Measurements from ENCODE around the gene CNTNAP2.

The CNTNAP2 gene

DNA sequence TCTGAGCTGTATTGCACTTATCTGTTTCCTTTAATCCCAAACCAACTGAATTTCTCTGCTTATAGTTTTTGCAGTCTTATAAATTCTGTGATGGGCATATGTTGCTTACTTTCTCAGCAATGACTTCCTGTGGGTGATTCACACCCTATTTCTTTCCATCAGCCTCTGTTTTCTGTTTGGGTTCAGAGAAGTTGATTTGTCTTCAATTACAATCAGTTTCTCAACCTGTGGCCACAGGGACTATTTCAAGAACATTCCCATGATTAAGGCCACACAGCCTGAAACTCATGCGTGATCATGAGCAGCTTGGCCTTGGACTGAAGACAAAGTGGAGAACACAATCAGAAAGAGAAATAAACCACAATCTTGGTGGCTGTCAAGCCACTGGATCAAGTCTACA lies 1299.4 kb downstream of the CNTNAP2 start:
- TF ChIP-seq, protein P1, sequence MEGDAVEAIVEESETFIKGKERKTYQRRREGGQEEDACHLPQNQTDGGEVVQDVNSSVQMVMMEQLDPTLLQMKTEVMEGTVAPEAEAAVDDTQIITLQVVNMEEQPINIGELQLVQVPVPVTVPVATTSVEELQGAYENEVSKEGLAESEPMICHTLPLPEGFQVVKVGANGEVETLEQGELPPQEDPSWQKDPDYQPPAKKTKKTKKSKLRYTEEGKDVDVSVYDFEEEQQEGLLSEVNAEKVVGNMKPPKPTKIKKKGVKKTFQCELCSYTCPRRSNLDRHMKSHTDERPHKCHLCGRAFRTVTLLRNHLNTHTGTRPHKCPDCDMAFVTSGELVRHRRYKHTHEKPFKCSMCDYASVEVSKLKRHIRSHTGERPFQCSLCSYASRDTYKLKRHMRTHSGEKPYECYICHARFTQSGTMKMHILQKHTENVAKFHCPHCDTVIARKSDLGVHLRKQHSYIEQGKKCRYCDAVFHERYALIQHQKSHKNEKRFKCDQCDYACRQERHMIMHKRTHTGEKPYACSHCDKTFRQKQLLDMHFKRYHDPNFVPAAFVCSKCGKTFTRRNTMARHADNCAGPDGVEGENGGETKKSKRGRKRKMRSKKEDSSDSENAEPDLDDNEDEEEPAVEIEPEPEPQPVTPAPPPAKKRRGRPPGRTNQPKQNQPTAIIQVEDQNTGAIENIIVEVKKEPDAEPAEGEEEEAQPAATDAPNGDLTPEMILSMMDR (IDR thresholded peaks at IDR 0.05; ENCODE audit: low read depth, low read length) = no peak
- no peaks in the 10 kb centered on the region for H3K9me3 ChIP-seq
- H3K27me3 ChIP-seq = no peaks in the 10 kb centered on the region
- H3K4me3 ChIP-seq (ENCODE audit: low read depth, low read length) = no peak overlapping the region
- H3K36me3 ChIP-seq = no peaks in the 10 kb centered on the region
- no peak for DNase-seq
- H3K4me1 ChIP-seq = no peaks in the 10 kb centered on the region

GRCh38 chr7:147418966-147419365 lies 1302.4 kb downstream of the CNTNAP2 start:
- H3K9me3 ChIP-seq = no peaks in the 10 kb centered on the region
- no peak for DNase-seq
- no peak overlapping the region for H3K4me3 ChIP-seq (ENCODE audit: low read depth, low read length)
- TF ChIP-seq, protein P1 (IDR thresholded peaks at IDR 0.05; ENCODE audit: low read depth, low read length) = no peak
- no peaks in the 10 kb centered on the region for H3K4me1 ChIP-seq
- H3K36me3 ChIP-seq = no peaks in the 10 kb centered on the region
- H3K27me3 ChIP-seq = no peaks in the 10 kb centered on the region

GRCh38 chr7:147423875-147424274 lies 1307.3 kb downstream of the CNTNAP2 start:
- Histone ChIP-seq H3K4me1 (no peaks in the 10 kb centered on the region), H3K27me3 (no peaks in the 10 kb centered on the region), H3K9me3 (no peaks in the 10 kb centered on the region), H3K4me3 (ENCODE audit: low read depth, low read length) (no peak overlapping the region), H3K36me3 (no peaks in the 10 kb centered on the region)
- DNase-seq = no peak
- TF ChIP-seq, protein P1 (IDR thresholded peaks at IDR 0.05; ENCODE audit: low read depth, low read length) = no peak

DNA sequence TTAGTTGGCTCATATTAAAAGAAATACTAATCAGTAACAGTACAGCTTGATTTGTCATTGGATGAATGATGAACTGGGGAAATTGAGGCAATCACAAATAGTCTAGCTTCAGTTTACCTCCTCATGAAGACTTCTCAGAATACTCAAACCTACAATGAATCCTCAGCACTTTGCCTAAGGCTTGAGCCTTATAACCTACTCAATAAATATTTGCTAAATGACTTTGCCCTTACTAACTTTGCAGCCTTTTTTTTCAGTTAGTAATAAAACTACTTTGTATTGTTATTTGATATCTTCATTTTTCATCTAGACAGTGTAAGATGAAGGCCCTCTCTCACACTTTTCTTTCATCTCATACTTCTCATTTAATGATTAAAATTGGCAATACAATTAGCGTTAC lies 1311.5 kb downstream of the CNTNAP2 start:
- no peaks in the 10 kb centered on the region; the same call in 1 of the 2 replicates for H3K9me3 ChIP-seq
- no peaks in the 10 kb centered on the region for H3K4me1 ChIP-seq
- no peak for DNase-seq
- H3K36me3 ChIP-seq = no peaks in the 10 kb centered on the region
- no peak overlapping the region for H3K4me3 ChIP-seq (ENCODE audit: low read depth, low read length)
- H3K27me3 ChIP-seq = no peaks in the 10 kb centered on the region
- TF ChIP-seq, protein P1 (IDR thresholded peaks at IDR 0.05; ENCODE audit: low read depth, low read length) = no peak

DNA sequence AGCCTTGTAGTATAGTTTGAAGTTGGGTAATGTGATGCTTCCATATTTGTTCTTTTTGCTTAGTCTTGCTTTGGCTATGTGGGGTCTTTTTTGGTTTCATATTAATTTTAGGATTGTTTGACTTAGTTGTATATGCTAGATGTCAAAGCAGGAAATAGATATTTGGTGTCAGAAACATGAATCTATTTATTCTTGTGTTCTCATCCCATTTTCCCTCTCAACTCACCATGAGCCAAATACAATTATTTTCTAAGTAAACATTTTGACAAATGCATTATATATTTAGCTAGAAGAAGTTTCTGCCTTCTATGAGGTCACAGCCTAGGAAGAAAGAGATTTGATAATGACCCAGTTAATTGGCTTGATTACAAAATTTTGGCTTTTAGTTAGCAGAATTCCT lies 1313.4 kb downstream of the CNTNAP2 start:
- H3K4me3 ChIP-seq (ENCODE audit: low read depth, low read length) = no peak overlapping the region
- no peak for DNase-seq
- H3K4me1 ChIP-seq = no peaks in the 10 kb centered on the region
- no peaks in the 10 kb centered on the region; the same call in 1 of the 2 replicates for H3K9me3 ChIP-seq
- TF ChIP-seq, protein P1 (IDR thresholded peaks at IDR 0.05; ENCODE audit: low read depth, low read length) = no peak
- H3K36me3 ChIP-seq = no peaks in the 10 kb centered on the region
- H3K27me3 ChIP-seq = no peaks in the 10 kb centered on the region

- Histone ChIP-seq H3K36me3 (no peaks in the 10 kb centered on the region), H3K9me3 (no peaks in the 10 kb centered on the region; the same call in 1 of the 2 replicates), H3K27me3 (no peaks in the 10 kb centered on the region), H3K4me1 (no peaks in the 10 kb centered on the region), H3K4me3 (ENCODE audit: low read depth, low read length) (no peak overlapping the region)
- TF ChIP-seq, protein P1 (IDR thresholded peaks at IDR 0.05; ENCODE audit: low read depth, low read length) = peak; percentile 64
- peak; percentile 39 for DNase-seq
These were observed 1315.5 kb downstream of the CNTNAP2 start for GRCh38 chr7:147432079-147432478.
